T-helper 2 cell (primary cell): ENCODE results near the gene DLGAP1.

ENCODE experiments used
- DNase-seq, 5 experiments: peaks; one replicate each; pipeline versions ENCODE4 v3.0.0 to v3.0.0-alpha.2; 2012 to 2022

The DLGAP1 gene

GRCh38 chr18:3753106-3753505, 702.0 kb downstream of the DLGAP1 start:
- DNase-seq = no peak

DNA sequence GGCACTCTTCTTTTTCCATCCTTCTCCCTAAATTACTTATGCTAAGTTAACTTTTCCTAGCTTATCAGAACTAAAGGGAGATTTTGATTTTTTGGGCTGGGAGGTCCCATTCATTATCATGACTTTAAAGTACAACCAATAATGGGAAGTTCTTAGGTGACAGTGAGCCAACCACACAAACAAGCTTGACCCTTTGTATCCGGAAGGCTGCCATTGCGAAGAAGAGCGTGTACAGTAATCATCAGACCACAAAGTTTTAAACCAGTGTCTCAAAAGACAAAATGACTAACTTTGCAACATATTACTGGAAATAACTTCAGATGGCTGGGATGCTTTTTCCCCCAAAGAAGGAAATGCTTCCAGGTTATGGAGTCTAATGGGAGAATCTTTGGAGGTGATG, 707.0 kb downstream of the DLGAP1 start:
- DNase-seq = no peak

GRCh38 chr18:3747176-3747973, 707.7 kb downstream of the DLGAP1 start:
- DNase-seq = no peak

- DNase-seq = no peak
Observed at GRCh38 chr18:3742541-3742940, 712.6 kb downstream of the DLGAP1 start.

DNA sequence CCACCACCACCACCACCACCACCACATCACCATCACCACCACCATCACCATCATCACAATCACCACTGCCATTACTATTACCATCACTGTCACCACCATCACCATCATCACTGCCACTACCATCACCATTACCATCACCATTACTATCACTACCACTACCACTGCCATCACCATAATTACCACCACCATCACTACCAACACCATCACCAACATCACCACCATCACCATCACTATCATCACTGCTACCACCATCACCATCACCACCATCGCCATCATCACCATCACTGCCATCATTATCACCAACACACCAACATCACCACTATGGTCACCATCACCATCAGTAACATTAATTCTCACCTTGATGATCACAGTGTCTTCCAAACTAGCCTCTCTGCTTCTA, 713.8 kb downstream of the DLGAP1 start:
- DNase-seq = no peak

- DNase-seq = no peak
Observed at GRCh38 chr18:3728704-3729437, 726.2 kb downstream of the DLGAP1 start.

GRCh38 chr18:3727274-3727673, 727.8 kb downstream of the DLGAP1 start:
- DNase-seq = no peak

DNA sequence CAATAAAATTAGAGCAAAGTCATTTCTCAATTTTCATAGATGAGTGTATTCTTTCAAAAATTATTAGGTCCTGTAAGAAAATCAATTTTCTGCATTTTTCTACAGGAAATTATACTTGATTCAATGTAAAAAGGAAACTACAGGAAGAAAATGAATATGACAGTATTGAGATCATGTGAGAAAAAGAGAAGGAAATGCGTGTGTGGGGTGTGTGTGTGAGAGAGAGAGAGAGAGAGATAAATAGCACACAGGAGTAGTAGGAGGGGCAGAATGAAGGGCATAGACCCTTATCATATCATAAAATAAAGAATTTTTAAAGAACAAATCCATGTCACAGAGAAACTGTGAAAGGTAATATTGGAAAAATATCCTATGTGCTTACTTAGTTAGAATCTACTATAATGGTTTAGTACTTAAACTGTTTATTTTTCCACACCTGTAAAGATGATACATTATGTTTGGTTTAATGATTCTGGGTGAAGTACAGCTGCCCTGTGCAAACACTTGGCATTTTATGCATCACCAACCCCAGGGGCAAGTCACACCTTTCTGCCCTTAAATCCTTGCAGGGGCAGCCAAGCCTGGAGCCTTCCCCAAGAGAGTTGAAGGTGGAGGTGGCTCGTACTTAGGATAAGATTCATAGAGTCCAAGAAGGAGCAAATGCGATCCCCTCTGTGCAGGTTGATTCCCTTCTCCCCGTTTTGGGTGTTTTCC, 728.7 kb downstream of the DLGAP1 start:
- no peak for DNase-seq

- no peak for DNase-seq
Observed at GRCh38 chr18:3725115-3725514, 730.0 kb downstream of the DLGAP1 start.

DNA sequence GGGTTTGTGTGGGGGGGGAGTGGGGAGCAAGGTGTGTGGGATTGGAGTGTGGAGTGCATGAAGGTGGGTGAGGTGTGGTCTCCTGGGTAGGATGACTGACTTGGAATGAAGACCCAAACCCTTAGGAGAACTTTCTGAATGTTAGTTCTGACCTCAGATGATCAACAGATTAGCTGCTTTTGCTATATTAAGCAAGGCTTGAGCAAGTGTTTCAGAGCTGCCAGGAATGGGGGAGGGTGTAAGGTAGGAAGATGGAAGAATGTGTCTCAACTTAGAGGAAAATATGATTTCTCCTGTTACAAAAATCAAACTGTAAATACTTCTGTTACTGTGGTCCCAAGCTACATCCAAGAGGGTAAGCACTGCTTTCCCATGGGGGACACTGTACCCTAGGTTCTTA, 731.6 kb downstream of the DLGAP1 start:
- DNase-seq = no peak

- DNase-seq = no peak
Observed at GRCh38 chr18:3722649-3723433, 732.3 kb downstream of the DLGAP1 start.

DNA sequence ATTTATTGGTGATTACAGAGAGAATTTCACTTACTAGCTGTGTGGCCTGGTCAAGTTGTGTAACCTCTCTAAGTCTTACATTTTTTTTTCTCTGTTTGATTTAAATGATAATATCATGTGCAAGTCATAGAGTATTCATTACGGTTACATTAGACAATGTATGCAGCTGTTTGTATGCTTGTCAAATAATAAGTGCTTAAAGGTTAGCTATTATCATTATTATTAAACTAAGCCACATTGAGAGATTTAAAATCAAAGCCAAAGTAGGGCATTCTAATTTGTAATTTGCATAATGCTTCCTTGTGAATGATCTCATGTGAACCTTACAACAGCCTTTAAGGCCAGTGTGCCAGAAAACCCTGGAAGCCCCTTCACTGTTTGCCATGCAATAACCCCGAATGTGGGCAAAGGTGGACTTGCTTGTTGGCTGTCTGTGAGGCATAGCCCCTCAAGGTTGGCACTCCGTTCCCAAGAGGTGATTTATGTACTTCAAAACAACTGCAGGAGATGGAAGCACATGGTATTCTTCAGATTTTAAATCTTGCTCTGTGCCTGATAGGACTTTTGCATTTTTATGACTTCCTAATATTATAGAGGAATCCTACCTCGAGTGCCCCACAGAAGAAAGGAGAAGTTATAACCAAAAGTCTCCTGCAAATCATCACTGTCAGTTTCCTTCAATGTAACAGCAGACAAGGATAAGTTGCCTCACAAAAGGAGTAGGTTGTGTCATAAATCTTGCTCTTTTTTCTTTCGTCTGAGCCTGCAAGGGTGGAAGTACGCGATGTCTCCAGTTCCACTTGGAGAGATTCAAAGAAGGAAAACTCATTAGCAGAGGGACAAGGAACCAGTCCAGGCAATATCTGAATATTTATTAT, 733.1 kb downstream of the DLGAP1 start:
- no peak for DNase-seq

GRCh38 chr18:3720818-3721545, 734.1 kb downstream of the DLGAP1 start:
- no peak for DNase-seq

DNA sequence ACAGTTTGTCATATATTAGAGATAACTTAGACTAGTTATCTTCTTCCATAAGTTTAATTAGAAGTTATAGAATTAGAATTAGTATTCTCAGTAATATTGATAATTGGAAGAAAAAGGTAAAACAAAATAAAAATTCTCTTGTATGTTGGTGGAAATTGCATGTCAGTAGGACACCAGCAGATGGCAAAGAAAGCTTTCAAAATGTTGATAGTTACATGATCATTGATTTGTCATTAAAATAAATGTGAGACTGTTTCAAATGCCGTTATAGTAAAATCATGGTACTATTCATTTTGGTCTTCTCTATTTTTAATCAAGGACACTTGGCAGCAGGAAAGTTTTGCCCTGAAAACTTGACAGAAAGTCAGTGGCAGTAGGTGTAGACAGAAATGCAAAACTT, 734.9 kb downstream of the DLGAP1 start:
- DNase-seq = no peak

DNA sequence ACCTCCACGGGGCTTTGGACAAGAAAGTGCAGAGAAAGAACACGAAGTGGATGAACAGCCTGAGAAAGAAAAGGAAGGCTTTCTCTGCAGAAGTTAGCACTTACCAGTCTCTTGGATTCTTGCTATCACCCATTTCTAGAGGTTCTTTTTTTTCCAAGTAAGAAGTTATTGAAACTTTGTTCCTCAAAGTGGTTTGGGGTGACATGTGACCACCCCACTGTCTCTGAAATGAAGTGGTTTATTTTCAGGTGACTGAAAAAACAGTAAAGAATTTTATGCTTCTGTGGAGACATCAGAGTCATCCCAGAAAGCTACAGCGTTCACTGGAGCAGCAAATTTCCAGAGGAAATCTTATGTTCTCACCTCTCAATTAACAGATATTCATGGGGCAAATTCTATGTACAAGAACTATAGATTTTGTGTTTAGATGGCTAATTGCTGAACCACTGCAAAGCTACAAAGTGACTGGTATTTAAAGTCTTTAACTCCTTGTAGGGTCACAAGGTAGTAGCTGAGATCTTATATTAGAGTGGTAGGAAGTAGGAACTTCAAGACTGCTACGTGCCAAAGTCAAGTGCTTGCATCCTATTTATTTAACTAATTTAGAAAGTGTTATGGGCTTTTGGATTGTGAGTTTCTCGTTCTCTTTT, 737.6 kb downstream of the DLGAP1 start:
- DNase-seq = no peak

DNA sequence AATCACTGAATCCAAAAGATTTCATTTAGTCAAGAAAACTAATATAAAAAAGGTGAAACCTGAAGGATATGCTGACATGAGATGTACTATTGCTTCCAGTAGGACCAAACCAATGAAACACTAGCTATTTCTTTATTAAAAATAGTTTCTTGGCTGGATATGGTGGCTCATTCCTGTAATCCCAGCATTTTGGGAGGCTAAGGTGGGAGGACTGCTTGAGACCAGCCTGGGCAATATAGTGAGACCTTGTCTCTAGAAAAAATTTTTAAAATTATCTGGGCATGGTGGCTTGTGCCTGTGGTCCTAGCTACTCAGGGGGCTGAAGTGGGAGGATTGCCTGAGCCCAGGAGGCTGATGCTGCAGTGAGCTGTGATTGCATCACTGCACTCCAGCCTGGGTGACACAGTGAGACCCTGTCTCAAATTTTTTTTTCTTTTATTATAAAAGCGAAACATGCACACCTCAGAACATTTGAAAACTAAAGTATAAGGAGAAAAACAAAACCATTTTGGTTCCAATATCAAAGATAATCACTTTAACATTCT, 738.9 kb downstream of the DLGAP1 start:
- no peak for DNase-seq

DNA sequence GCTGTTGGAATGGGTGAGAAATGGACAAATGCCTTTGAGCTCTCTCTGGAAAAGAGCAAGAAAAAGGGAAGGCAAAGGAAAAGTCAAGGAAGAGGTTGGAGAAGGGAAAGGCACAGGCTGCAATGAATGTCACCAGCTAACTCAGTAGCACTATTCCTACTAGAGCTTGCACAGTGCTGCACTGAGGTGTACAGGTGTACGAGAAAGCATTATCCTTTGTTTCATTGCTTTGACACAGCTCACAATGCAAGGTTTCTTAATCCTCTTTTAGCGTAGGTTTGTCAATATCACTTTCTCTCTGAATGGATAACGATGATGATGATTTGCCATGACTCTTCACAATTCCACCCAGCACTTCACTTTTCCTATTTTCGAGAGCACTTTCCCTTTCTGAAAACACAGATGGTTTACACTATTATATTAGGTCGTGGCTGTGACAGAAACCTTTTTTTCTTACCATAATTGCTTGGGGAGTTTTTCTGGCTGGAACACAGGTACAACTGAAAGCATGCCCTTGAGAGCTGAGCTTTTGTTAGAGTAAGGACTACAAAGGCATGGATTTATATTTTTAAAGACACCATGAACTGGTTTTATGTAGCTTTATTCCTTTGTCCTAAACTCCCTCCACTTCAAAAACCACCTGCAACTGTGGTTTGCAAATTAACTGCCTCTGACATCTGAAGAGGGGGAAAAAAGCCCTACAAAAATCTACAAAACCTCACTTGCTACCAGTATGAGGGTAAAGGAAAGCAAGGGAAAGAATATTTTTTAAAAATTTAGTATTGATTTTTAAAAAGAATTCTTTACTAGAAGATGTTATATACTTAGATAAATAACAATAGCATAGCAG, 739.7 kb downstream of the DLGAP1 start:
- no peak for DNase-seq

DNA sequence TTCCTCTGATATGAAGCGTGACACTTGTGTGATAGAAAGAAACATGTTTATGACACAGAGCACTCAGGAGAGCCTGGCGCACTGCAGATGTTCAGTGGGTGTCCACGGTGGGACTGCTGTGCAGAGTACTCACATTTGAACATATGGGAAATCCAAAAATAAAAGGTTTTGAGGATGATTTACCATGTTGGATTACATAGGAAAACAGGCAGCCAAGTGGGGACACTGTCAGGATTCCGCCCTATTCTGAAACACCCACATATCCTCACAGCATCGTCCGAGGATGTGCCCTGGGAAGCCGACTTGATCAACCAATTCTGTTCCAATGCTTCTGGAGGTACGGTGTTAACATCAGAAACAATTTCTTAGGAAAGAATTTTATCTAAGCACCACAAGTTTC, 741.4 kb downstream of the DLGAP1 start:
- DNase-seq = no peak

- DNase-seq = no peak
Observed at GRCh38 chr18:3713166-3713565, 741.9 kb downstream of the DLGAP1 start.
